ENCODE data around the gene STEAP3.

The STEAP3 gene

DNA sequence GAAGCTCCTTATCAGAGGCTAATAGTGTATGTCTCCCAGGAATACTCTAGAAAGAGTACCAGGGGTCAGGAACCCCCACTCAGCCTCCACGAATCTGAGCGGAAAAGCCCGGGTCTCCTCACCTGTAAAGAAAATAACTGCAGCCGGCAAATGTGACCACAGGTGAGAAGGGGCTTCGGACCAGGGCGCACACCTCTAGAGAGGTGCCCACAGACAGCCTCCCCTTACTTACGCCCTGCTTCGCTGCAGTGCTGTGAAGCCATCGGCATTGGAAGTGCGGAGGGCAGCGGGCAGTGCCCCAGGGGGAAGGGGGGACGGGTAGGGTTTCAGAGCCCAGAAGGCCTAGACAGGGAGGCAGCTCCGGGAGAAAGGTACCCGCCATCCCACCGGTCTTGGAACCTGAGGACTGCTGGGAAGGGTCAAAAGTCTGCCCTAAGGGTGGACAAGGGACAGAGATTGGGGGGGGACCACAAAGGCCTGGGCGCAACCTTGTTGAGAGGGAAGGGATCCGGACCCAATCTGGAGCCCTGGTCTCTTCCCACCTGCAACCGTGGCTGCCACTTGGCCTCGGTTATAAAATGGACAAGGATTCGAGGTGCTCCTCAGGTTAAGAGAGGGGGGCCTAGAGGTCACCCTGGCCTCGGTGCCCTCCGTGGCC, 642 bp upstream of the STEAP3 start:
- Histone ChIP-seq H3K9me3 (ENCODE audit: low read length) (no peaks in the 10 kb centered on the region), H2AFZ (ENCODE audit: low read depth, low read length) (no peak overlapping the region), H3K4me3 (ENCODE audit: low read length) (no peak overlapping the region), H3K36me3 (ENCODE audit: insufficient read depth, low read length) (no peaks in the 10 kb centered on the region), H3K4me1 (ENCODE audit: insufficient read depth, low read length) (no peaks in the 10 kb centered on the region), H3K27me3 (ENCODE audit: insufficient read depth, low read length) (peaks cover 66% of the 10 kb centered on the region)

DNA sequence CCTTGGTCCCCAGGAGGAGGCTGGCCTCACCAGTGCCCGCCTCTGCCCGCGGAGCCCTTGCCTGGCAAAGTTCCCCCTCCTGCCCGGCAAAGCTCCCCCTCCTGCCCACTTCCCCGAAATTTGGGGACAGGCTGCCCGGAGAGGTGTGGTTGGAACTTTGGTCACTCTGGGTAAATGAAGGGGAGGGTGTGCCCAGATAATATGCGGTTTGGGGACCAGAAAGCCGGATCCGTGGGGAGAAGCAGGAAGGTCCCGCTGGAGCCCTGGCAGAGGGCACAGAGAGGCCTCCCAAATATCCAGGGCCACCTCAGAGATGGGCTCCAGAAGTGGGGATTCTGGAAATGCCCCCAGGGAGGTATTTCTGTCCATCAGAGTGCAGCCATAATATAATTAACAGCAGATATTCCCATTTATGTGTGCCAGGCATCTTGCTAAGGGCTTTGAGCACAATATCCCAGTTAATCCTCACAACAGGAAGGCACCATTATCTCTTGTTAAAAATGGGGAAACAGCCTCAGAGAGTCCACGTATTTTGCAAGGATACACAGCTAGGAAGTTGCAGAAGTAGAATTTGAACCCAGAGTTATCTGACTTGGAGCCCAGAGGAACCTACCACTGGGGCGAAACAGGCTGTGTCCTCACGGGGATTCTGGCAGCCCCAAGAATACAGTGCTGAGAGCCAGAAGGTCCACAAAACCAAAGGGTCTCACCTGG, 914 bp downstream of the STEAP3 start:
- Histone ChIP-seq H3K9me3 (ENCODE audit: low read length) (no peaks in the 10 kb centered on the region), H3K4me3 (ENCODE audit: low read length) (no peak overlapping the region), H2AFZ (ENCODE audit: low read depth, low read length) (peak overlapping the region; percentile 43), H3K27me3 (ENCODE audit: insufficient read depth, low read length) (peaks cover 62% of the 10 kb centered on the region), H3K36me3 (ENCODE audit: insufficient read depth, low read length) (no peaks in the 10 kb centered on the region), H3K4me1 (ENCODE audit: insufficient read depth, low read length) (no peaks in the 10 kb centered on the region)

DNA sequence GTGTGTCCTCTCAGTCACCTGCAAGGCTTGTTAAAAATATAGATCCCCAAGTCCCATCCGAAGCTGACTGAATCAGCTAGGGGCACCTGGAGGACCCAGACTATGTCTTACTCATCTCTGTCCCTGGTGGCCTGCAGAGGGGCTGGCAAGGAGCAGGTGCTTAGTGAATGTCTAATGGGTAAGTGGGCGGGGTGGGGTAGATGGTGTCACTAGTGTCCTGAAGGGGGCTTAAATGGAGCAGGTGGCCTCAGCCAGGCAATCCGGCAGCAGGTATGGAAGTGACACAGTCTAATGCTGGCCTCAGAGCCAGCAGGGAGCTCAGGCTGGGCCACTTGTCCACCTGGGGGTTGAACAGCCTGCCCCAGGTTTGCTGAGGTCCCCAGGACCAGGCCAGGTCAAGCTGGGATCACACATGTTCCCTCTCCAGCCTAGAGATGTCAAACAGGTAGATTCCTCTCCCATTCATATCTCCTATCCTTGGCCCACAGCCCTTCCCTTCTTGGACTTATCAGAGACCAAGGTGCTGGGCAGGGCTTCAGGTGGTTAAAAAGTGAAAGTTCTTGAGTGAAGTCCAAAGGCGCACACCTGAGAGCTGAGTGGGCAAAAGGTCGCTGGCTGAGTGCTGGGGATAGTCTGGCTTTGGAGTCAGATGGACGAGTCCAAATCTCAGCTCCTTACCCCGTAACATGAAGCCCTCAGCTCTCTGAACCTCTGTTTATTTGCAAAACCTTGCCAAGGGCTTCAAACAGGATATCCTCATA, 1.7 kb downstream of the STEAP3 start:
- peaks cover 60% of the 10 kb centered on the region for H3K27me3 ChIP-seq (ENCODE audit: insufficient read depth, low read length)
- H3K36me3 ChIP-seq (ENCODE audit: insufficient read depth, low read length) = no peaks in the 10 kb centered on the region
- H3K4me3 ChIP-seq (ENCODE audit: low read length) = no peak overlapping the region
- H3K4me1 ChIP-seq (ENCODE audit: insufficient read depth, low read length) = no peaks in the 10 kb centered on the region
- H2AFZ ChIP-seq (ENCODE audit: low read depth, low read length) = no peak overlapping the region
- no peaks in the 10 kb centered on the region for H3K9me3 ChIP-seq (ENCODE audit: low read length)

DNA sequence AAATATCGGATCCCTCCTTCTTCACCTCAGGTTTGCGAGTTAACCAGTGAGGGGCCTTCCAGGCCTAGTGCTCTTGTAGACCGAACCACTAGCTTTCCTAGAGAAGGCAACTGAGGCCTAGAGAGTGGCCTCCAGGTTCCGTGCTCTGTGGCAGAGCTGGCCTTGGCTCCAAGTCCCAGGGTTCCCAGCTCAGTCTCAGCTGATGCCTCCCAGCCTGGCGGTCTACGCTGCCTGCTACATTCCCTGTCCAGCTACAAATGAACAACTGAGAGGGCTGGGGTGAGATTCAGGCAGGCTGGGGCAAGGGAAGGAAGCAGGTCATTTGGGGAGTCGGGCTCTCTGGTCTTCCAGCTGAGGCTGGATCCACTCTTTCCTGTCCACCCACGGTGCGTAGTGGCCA, 2.3 kb downstream of the STEAP3 start:
- no peak overlapping the region for H3K4me3 ChIP-seq (ENCODE audit: low read length)
- peaks cover 55% of the 10 kb centered on the region for H3K27me3 ChIP-seq (ENCODE audit: insufficient read depth, low read length)

DNA sequence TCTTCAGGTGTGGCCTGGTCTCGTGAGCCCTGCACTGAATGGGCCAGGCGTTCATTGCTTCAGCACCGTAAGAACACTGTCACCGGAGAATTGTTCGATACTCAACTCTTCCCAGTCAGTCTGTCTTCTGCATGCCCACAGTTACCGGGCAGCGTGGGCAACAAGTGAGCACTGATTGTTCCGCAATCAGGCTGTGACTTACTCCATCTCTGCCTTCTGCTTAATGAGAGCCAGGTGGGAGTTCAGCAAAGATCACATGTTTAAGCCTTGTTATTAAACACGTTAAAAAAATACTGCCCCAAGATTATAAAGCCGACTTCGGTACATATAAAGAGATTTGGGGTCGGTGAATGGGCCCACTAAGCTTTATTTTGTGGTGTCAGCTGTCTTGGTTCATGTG, 3.7 kb downstream of the STEAP3 start:
- H3K36me3 ChIP-seq (ENCODE audit: insufficient read depth, low read length) = no peaks in the 10 kb centered on the region
- H3K4me1 ChIP-seq (ENCODE audit: insufficient read depth, low read length) = no peaks in the 10 kb centered on the region
- no peak overlapping the region for H2AFZ ChIP-seq (ENCODE audit: low read depth, low read length)
- no peak overlapping the region for H3K4me3 ChIP-seq (ENCODE audit: low read length)
- H3K27me3 ChIP-seq (ENCODE audit: insufficient read depth, low read length) = peaks cover 44% of the 10 kb centered on the region
- no peaks in the 10 kb centered on the region for H3K9me3 ChIP-seq (ENCODE audit: low read length)

More for the DNA sequence above, 2.3 kb downstream of the STEAP3 start:
- H2AFZ ChIP-seq (ENCODE audit: low read depth, low read length) = no peak overlapping the region
- H3K36me3 ChIP-seq (ENCODE audit: insufficient read depth, low read length) = no peaks in the 10 kb centered on the region
- H3K4me1 ChIP-seq (ENCODE audit: insufficient read depth, low read length) = no peaks in the 10 kb centered on the region
- no peaks in the 10 kb centered on the region for H3K9me3 ChIP-seq (ENCODE audit: low read length)

DNA sequence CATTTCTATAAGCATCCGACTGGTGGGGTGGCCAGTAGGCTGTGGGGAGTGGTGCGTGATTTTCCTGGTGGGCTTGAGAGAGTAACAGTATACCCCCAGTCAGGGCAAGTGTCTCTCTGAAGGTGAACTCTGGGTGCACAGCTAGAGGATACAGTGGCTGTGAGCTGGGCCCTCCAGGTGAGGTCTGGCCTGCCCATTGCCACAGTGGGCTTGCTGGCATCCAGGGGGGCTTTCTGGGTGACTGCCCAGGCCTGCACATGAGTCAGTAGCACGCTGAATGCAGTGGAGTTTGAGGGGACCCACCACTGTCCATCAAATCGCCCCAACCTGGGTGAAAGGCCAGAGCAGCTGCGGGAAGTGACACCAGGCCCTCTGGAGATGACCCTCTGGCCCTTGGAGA, 4.5 kb downstream of the STEAP3 start:
- Histone ChIP-seq H3K27me3 (ENCODE audit: insufficient read depth, low read length) (peaks cover 37% of the 10 kb centered on the region), H3K36me3 (ENCODE audit: insufficient read depth, low read length) (no peaks in the 10 kb centered on the region), H3K4me1 (ENCODE audit: insufficient read depth, low read length) (no peaks in the 10 kb centered on the region), H2AFZ (ENCODE audit: low read depth, low read length) (no peak overlapping the region), H3K4me3 (ENCODE audit: low read length) (no peak overlapping the region), H3K9me3 (ENCODE audit: low read length) (no peaks in the 10 kb centered on the region)

DNA sequence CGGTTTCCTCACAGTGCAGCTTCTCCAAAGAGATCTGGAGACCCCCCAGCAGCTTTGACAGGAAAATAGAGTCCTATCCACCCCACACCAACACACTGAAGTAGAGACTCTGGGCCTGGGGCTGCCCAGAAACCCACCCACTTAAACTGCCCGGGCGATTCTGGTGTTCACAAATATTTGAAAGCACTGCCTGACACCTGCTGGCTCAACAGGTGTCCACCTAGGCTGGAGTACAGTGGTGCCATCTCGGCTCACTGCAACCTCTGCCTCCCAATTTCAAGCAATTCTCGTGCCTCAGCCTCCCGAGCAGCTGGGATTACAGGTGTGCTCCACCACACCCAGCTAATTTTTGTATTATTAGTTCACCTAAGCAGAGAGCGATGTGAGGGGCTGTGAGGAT, 5.3 kb downstream of the STEAP3 start:
- Histone ChIP-seq H3K4me1 (ENCODE audit: insufficient read depth, low read length) (no peaks in the 10 kb centered on the region), H3K9me3 (ENCODE audit: low read length) (no peaks in the 10 kb centered on the region), H3K27me3 (ENCODE audit: insufficient read depth, low read length) (peaks cover 30% of the 10 kb centered on the region), H2AFZ (ENCODE audit: low read depth, low read length) (no peak overlapping the region), H3K4me3 (ENCODE audit: low read length) (no peak overlapping the region), H3K36me3 (ENCODE audit: insufficient read depth, low read length) (no peaks in the 10 kb centered on the region)

DNA sequence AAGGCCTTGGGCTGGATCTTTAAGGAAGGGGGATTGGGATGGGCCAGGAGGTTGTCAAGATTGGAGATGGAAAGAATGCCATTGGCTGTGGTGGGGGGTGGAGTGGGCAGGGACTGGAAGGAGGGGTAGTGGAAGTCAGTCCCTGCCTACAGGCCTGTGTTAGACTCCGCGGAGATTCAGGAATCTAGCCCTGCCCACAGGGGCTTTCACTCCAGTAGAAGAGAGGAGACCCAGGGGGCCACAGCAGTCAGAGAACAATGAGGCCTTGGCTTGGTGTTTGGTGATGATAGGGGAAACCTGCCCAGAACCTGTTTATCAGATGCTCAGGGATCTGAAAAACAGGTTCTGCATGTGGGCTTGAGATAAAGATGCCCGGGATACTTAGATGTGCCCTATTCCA, 6.1 kb downstream of the STEAP3 start:
- Histone ChIP-seq H3K9me3 (ENCODE audit: low read length) (no peaks in the 10 kb centered on the region), H3K27me3 (ENCODE audit: insufficient read depth, low read length) (peaks cover 22% of the 10 kb centered on the region), H2AFZ (ENCODE audit: low read depth, low read length) (no peak overlapping the region), H3K36me3 (ENCODE audit: insufficient read depth, low read length) (no peaks in the 10 kb centered on the region), H3K4me1 (ENCODE audit: insufficient read depth, low read length) (no peaks in the 10 kb centered on the region), H3K4me3 (ENCODE audit: low read length) (no peak overlapping the region)

DNA sequence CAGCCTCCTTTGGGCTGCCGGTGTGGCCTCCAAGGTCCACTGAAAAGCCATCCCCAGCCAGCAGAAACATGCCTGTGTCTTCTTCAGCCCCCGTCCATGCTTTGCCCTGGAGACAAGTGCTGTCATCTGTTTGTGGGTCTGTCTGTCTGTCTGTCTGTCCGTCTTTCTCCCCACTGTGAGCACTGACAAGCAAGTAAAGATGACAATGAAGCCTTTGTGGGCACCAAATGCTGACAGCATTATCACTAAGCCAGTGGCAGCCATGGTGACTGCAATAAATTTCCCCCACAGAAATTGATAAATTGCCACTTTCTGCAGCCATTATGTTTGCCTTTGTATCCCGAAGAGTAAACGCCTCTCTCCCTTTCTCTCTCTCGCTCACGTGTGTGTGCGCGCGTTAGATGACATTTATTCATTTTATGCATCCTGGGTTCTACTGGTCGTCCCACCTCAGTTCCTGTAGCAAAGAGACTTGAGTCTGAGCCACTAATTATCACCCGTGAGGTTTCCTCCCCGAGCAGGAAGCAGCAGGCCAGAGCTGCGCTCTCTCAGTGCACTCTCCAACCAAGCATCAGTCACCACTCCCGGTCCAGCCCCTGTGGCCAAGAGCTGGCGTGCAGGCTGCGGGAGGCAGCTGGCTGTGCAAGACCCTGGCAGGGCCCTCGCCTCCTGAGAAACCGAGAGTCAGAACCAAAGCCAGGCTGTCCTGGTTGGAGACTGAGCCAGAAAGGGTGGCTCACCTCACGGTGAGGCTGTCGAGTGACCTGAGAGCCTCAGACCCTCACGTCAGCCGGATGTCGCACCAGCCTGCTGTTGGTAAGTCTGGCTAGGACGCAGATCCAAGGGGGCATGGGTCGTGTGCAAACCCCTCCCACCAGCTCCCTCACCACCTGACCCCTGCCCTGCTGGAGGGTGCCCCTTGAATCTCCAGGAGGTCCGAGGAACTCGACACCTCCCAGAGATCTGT, 6.9 kb downstream of the STEAP3 start:
- Histone ChIP-seq H2AFZ (ENCODE audit: low read depth, low read length) (no peak overlapping the region), H3K27me3 (ENCODE audit: insufficient read depth, low read length) (peaks cover 14% of the 10 kb centered on the region), H3K9me3 (ENCODE audit: low read length) (no peaks in the 10 kb centered on the region), H3K4me3 (ENCODE audit: low read length) (no peak overlapping the region), H3K36me3 (ENCODE audit: insufficient read depth, low read length) (no peaks in the 10 kb centered on the region), H3K4me1 (ENCODE audit: insufficient read depth, low read length) (no peaks in the 10 kb centered on the region)

DNA sequence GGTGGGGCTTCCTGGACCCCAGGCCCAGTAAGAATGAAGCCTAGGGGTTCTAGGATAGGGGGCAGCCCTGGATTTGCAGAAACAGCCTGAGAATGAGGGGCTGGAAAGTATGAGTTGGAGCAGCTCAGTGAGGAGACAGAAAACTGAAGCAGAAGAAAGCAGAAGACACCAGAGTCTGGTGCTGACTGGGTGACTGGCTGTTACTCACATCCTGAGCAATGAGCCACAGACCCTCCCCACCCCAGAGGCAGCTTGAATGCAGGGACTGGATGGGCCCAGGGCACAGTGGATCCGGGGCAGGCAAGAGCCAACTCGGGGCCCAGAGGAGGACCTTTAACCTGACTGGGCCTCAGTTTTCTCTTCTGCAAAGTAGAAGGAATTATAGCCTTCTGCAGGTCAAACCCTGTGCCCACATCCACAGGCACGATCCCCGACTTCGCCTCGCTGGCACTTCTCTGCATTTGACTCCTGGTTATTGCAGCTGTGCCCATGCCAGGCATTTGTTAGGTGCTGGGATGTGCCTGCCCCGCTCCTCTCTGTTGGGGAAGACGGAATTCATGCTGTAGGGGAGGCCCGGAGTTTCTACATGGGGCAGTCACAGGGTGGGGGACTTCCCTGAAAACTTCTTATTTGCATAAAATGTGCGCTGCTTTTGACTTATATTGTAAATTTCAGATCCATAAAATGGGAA, 8.5 kb downstream of the STEAP3 start:
- Histone ChIP-seq H3K27me3 (ENCODE audit: insufficient read depth, low read length) (peaks cover 8% of the 10 kb centered on the region), H2AFZ (ENCODE audit: low read depth, low read length) (no peak overlapping the region), H3K36me3 (ENCODE audit: insufficient read depth, low read length) (no peaks in the 10 kb centered on the region), H3K9me3 (ENCODE audit: low read length) (no peaks in the 10 kb centered on the region), H3K4me1 (ENCODE audit: insufficient read depth, low read length) (no peaks in the 10 kb centered on the region), H3K4me3 (ENCODE audit: low read length) (no peak overlapping the region)

DNA sequence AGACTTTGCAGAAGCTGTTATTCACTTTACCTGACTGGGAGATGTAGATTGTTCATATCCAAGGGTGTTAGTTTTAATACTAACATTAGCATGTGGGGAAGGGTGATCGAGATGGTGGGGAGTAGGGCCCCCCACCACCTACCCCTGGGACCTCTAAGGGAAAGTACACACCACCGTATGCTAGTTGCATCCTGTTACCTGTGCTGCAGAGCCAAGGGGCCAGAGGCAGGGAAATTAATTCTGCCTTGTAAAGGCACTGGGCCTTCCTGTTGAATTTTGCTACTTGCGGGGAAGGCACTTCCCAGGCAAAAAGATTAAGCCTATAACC, 9.0 kb downstream of the STEAP3 start:
- H3K27me3 ChIP-seq (ENCODE audit: insufficient read depth, low read length) = peaks cover 8% of the 10 kb centered on the region
- no peaks in the 10 kb centered on the region for H3K36me3 ChIP-seq (ENCODE audit: insufficient read depth, low read length)

DNA sequence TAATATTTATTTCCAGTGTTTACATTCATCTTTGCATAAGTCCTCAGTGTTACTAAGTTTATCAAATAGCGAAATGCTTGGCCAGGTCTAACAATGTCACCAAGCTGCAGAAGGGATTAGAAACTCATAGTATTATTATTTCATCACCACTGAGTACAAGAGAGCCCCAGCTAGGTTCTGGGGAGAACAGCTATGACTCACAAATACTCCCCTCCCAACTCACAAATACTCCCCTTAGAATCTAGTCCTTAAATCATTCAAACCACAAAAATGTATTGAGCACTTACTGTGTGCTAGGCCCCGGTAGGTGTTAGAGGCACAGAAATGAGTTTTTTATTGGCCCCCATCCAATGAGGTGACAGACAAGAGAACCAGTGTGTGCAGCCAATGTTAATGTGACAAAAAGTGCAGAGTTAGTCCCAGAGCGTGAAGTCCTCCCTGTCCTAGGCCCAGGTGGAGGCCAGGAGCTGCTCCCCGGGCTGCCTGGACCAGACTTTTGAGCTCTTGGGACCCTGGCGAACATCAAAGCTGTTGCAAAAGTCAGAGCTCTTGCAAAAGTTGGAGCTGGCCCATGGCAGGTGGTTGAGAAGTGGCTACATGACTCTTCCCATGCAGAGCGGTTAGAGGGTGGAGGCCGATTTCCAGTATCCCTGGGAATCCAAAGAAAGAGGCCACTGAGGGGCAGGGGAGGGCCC, 9.8 kb downstream of the STEAP3 start:
- H3K36me3 ChIP-seq (ENCODE audit: insufficient read depth, low read length) = no peaks in the 10 kb centered on the region
- H3K4me3 ChIP-seq (ENCODE audit: low read length) = no peak overlapping the region
- peaks cover 8% of the 10 kb centered on the region for H3K27me3 ChIP-seq (ENCODE audit: insufficient read depth, low read length)
- no peaks in the 10 kb centered on the region for H3K9me3 ChIP-seq (ENCODE audit: low read length)
- no peaks in the 10 kb centered on the region for H3K4me1 ChIP-seq (ENCODE audit: insufficient read depth, low read length)
- H2AFZ ChIP-seq (ENCODE audit: low read depth, low read length) = no peak overlapping the region

More for the DNA sequence above, 9.0 kb downstream of the STEAP3 start:
- Histone ChIP-seq H3K4me1 (ENCODE audit: insufficient read depth, low read length) (no peaks in the 10 kb centered on the region), H3K9me3 (ENCODE audit: low read length) (no peaks in the 10 kb centered on the region), H3K4me3 (ENCODE audit: low read length) (no peak overlapping the region), H2AFZ (ENCODE audit: low read depth, low read length) (no peak overlapping the region)
